Glomerular visceral epithelial cell (primary cell): ENCODE measurements around the gene OBSCN.

ENCODE experiments used
- DNase-seq: peaks from one replicate; pipeline ENCODE4 v3.0.0-alpha.2; 2016; ENCODE audit errors: extremely low spot score

Gene OBSCN

GRCh38 chr1:228341814-228342626, 134.2 kb downstream of the OBSCN start:
- DNase-seq = no peak

- DNase-seq = no peak
Observed at GRCh38 chr1:228342627-228343190, 134.9 kb downstream of the OBSCN start.

DNA sequence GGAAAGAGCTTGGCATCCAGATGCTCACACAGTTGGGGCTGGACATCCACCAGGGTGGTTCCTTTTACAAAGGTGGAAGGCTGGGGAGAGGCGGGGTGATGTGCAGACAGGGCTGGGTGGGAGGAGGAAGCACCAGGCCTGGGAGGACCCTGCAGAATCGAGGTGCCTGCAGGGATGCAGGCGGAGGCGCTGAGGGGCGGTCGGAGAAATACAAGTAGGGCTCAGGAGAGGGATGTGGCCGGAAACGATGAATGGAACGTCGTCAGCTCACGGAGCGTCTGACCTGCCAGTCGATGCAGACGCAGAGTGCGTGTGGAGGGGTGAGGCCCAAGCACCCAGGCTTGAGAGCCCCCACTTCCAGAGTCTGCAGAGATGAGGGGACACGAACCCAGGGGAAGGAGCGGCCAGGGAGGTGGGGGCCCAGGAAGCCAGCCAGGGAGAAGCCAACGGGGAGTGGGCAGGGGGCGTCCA, 135.4 kb downstream of the OBSCN start:
- DNase-seq = no peak

- peak; percentile 48 for DNase-seq
Observed at GRCh38 chr1:228344631-228345072, 136.8 kb downstream of the OBSCN start.

DNA sequence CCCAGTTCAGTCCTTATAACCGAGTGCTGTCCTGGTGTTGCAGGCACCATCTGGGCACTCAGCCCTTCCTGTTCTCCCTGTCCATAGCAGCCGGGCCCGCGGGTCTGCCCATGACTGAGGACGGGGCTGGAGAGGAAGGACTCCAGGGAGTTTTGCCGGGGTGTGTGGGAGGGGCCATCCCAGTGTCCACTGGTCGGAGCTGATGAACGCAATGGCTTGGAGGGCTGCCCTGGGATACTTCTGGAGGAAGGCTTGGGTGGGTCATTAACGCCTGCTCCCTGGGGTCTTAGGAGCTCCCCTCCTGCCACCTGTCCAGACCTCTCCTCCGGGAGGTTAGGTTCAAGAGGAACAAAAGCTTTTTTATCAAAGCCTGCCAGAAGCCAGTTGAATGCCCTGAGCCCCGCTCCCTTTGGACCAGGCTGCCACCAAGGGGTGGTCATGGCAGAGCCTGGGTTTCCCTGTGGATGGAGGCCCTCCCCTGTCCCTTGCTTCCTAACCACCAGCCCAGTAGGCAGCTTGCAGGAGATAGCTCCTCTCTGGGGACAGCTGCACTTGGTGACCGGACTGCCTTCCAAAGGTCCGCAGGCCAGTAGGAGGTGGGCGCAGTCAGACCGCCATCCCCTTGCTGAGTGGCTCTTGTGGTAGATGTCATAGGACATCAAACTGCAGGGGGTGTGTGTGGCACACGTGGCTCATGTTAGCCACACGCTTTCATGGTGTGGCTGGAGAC, 137.5 kb downstream of the OBSCN start:
- no peak for DNase-seq

- no peak for DNase-seq
Observed at GRCh38 chr1:228346731-228347130, 138.9 kb downstream of the OBSCN start.

GRCh38 chr1:228347181-228347580, 139.3 kb downstream of the OBSCN start:
- no peak for DNase-seq

- no peak for DNase-seq
Observed at GRCh38 chr1:228348708-228349467, 141.0 kb downstream of the OBSCN start.

- no peak for DNase-seq
Observed at GRCh38 chr1:228349701-228350171, 141.9 kb downstream of the OBSCN start.

DNA sequence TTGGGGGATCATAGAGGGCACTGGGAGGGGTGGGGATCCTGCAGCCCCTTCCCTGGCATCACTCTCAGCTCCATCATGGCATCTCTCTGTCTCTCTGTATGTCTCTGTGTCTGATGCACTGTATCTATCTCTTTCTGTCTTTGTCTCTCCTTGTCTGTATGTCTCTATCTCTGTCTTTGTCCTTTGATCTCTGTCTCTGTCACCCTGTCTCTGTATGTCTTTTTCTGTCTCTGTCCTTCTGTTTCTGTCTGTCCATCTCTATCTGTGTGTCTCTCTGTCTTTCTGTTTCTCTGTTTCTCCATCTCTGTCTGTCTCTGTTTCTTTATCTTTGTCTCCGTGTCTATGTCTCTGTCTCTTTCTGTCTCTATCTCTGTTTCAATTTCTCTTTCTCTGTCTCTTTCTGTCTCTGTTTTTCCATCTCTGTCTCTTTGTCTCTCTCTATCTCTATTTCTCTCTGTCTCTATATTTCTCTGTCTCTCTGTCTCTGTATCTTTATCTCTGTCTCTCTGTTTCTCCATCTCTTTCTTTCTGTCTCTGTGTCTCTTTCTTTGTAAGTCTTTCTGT, 142.4 kb downstream of the OBSCN start:
- DNase-seq = no peak

DNA sequence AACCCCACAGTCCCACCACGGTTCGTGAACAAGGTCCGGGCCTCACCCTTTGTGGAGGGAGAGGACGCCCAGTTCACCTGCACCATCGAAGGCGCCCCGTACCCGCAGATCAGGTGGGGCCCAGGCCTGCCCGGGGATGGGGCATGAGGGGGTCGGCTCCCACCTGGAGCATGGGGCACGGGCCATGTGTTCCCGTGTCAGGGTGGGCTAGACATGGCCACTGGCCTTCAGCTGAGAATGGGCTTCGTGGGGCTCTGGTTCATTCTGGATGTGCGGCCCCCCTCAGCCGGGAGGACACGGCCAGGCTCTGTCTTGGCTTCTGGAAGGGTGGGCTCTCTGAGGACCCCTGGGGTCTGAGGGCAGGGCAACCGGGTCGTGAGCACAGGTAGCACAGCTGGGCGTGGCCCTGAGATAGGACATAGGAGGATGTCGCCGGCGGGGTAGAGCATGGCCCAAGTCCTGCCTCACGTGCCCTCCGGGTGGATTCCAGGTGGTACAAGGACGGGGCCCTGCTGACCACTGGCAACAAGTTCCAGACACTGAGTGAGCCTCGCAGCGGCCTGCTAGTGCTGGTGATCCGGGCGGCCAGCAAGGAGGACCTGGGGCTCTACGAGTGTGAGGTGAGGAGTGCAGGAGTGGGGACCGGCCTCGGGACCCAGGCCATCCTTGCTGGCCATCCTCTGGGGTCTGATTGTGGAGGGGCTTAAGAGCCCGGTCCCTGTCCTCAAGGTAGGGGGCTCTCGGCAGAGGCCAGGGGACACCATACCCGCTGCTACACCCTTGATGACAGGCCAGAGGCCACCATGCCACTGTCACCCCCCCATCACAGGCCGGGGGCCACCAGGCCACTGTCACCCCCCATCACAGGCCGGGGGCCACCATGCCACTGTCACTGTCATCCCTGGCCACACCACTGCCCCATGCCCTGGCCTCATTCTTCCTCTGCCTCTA, 143.3 kb downstream of the OBSCN start:
- no peak for DNase-seq

GRCh38 chr1:228351850-228352249, 144.0 kb downstream of the OBSCN start:
- no peak for DNase-seq

DNA sequence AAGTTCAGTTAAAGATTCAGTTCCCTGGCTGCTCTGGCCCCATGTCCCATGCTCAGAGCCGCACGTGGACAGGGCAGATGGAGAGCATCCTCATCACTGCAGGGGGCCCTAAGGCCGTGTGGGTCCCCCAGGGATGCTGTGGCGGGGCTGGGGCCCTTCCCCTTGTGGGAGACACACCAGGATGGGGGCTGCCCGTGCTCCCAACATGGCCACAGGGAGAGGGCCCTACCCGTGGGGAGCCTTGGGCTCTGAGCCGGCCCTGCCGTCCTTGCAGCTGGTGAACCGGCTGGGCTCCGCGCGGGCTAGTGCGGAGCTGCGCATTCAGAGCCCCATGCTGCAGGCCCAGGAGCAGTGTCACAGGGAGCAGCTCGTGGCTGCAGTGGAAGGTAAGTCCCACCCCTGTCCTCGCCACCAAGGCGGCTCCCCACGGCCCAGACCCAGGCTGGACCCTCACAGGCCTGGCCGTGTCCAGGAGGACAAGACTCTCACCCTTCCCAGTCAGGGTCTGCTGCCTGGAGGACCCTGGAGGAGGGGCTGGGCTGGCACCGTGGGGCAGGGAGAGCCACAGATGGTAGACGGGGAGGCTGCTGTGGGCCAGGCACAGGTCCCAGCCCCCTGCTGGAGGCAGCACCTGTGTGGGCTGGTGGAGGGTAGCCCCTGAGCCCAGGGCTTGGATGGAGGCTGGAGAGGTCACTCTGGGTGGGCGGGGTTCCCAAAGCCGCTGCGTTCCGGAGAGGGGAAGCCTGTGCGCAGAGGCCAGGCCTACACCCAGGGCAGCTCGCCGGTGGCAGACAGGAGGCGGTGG, 145.0 kb downstream of the OBSCN start:
- no peak for DNase-seq

- DNase-seq = no peak
Observed at GRCh38 chr1:228353601-228354371, 145.9 kb downstream of the OBSCN start.

DNA sequence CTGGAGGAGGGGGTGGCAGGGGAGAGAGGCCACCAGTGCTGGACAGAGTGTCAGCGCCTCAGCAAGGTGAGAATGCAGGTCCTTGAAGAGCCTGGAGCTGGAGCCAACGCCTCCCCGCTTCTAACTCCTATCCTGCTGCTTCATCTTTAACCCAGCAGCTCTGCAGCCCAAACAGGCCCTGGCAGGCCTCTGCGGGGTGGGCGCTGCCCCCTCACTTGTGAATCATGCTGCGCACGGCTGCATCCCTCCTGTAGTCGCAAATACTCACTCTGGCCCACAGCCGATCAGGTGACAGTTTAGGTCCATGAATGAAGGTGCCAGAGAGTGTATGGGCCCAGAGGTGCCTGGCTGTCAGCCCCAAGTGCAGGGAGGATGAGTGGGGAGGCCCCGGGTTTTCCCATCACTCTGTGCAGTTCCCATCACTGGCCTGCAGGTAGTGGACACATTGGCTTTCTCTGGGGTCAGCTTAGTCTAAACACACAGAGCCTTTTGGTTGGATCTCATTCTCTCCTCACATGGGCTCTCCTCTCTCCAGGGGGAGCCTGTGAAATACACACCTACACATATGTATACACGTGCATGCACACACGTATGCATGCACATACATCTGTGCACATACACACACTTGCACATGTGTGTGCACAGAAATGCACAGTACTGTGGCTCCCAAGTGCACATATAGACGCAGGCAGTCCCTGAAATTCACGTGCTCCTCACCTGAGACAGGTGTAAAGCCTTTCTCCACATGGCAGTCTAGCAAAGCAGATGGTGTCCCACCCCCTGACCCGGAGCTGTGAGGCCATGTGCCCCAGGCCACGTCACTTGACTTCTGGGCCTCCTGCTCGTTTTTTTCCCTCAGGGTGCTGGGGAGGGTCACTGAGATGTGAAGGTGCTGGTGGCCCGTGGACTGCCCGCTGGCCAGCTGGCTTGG, 146.8 kb downstream of the OBSCN start:
- no peak for DNase-seq

GRCh38 chr1:228356897-228357680, 149.2 kb downstream of the OBSCN start:
- DNase-seq = no peak
